Measurements from ENCODE around the gene NHEJ1. TPM values are rescaled to one million over a fixed set of nuclear protein-coding genes. Genes with fewer than 3 reads are reported as not detected.

The NHEJ1 gene
- total RNA-seq, 1 experiment from 2014 or later, result 20.8 TPM

- no peak overlapping the region for H3K27ac Mint-ChIP-seq
- H3K9me3 Mint-ChIP-seq, result no peaks in the 10 kb centered on the region
- Histone ChIP-seq H3K79me2 (ENCODE audit: insufficient read depth, low read length) (no peaks in the 10 kb centered on the region), H2BK12ac (ENCODE audit: insufficient read length, low read depth, low read length) (no peak overlapping the region), H2AK5ac (ENCODE audit: insufficient read length, low read length) (no peak overlapping the region), H3K56ac (ENCODE audit: insufficient read length, low read depth, low read length) (no peak overlapping the region), H4K91ac (ENCODE audit: insufficient read length, low read depth, low read length) (no peak overlapping the region), H3T11ph (ENCODE audit: low read length) (no peak overlapping the region), H3K23ac (ENCODE audit: insufficient read length, low read depth, low read length) (no peak overlapping the region), H3K9me3 (ENCODE audit: control insufficient read depth, low read depth, low read length) (no peaks in the 10 kb centered on the region), H3K14ac (ENCODE audit: insufficient read depth, low read length) (no peak overlapping the region), H2BK120ac (ENCODE audit: low read depth, low read length, poor library complexity, severe bottlenecking) (no peak overlapping the region), H3K18ac (ENCODE audit: insufficient read length, low read depth, low read length) (no peak overlapping the region), H4K8ac (replicated peaks; ENCODE audit: insufficient read length, low read depth, low read length) (no peak overlapping the region), H3K27ac (ENCODE audit: insufficient read length, low read depth, low read length) (no peak overlapping the region), H2BK15ac (ENCODE audit: low read depth, low read length) (no peak overlapping the region), H3K4ac (ENCODE audit: low read depth, low read length) (no peak overlapping the region), H3K27me3 (ENCODE audit: insufficient read depth, low read length) (no peaks in the 10 kb centered on the region), H3K4me1 (ENCODE audit: insufficient read depth, low read length) (no peaks in the 10 kb centered on the region), H4K20me1 (ENCODE audit: control insufficient read depth, insufficient read depth, insufficient read length) (no peaks in the 10 kb centered on the region), H4K5ac (ENCODE audit: insufficient read length, low read depth, low read length) (no peak overlapping the region), H3K9ac (ENCODE audit: extremely low read depth, insufficient read length, low read length) (no peak overlapping the region), H3K79me1 (ENCODE audit: insufficient read depth, low read depth, low read length, poor library complexity, severe bottlenecking) (no peaks in the 10 kb centered on the region), H2BK5ac (ENCODE audit: insufficient read length, low read length) (no peak overlapping the region), H3K4me2 (ENCODE audit: insufficient read depth, insufficient read length, low read length) (no peak overlapping the region), H2AFZ (ENCODE audit: low read length) (no peak overlapping the region), H2BK20ac (ENCODE audit: low read depth, low read length, poor library complexity, severe bottlenecking) (no peak overlapping the region), H3K23me2 (ENCODE audit: insufficient read length, low read depth, low read length, poor library complexity, severe bottlenecking) (no peaks in the 10 kb centered on the region)
- peaks cover 13% of the 10 kb centered on the region for H3K27me3 Mint-ChIP-seq (ENCODE audit: low read depth)
- no peak overlapping the region for H3K4me3 Mint-ChIP-seq
- DNase-seq, result no peak
- WGBS (ENCODE audit: extremely low coverage, insufficient read length, low lambda C conversion rate), result no CpG with 5 or more reads among the region's 3 CpGs
- H3K4me1 Mint-ChIP-seq, result peaks cover 11 to 16% of the 10 kb centered on the region in 2 experiments
- H3K36me3 Mint-ChIP-seq (ENCODE audit: insufficient read depth in 1 of 3, low read depth in 3 of 3), result peaks cover 0 to 18% (median 0%) of the 10 kb centered on the region in 3 experiments; a peak in 3 of 7 replicates
- peak; percentile 46 for TF ChIP-seq CTCF (conservative IDR thresholded peaks at IDR 0.05)
Observed at GRCh38 chr2:219078126-219078525, 82.5 kb downstream of the NHEJ1 start.

Measured in H9 (cell line).